Measurements from ENCODE around the gene SPACA5. TPM values are rescaled to one million over a fixed set of nuclear protein-coding genes. Genes with fewer than 3 reads are reported as not detected.
"Not testable (repeated sequence)": the region's sequence is repeated elsewhere in the genome, so short reads cannot be mapped to it uniquely, and the experiment has no call there.

SPACA5 gene
- total RNA-seq = not detected in 2 replicates
- polyA plus RNA-seq = not detected in 2 replicates
- not detected in 2 replicates for polyA plus RNA-seq (2011; cell fraction: cytosol; rRNA removed)
- polyA plus RNA-seq (2011; cell fraction: nucleus; rRNA removed) = not detected in 2 replicates
- polyA plus RNA-seq (2012) = not detected in 2 replicates
- not detected in 2 replicates for polyA minus RNA-seq
- not detected for polyA minus RNA-seq (2011; cell fraction: cytosol; rRNA and poly(A)+ RNA removed)
- polyA minus RNA-seq (2011; cell fraction: nucleus; rRNA and poly(A)+ RNA removed) = not detected in 2 replicates
- Bru-seq, nascent RNA = not detected
- BruChase-seq, experiment 1, labeled RNA remaining after a 6-hour chase = not detected
- BruChase-seq, experiment 2, labeled RNA remaining after a 2-hour chase = percentile 11 among the genes with signal in this experiment
- long read RNA-seq = 0 reads

GRCh38 chrX:48006688-48007087 is at the start of gene SPACA5:
Gene SPACA5, plus strand, starts transcription at chrX:48006988. Its CDS starts 815 bp downstream, at chrX:48007803.
- dilution Hi-C loops (cut with MboI; ENCODE audit: extremely low pct_ligation_motif_present, low sequenced_read_pairs); H3K79me2 ChIP-seq (ENCODE audit: control insufficient read depth, insufficient read depth, low read length); H4K20me1 ChIP-seq (replicated peaks; ENCODE audit: control insufficient read depth, extremely low read depth, insufficient read depth, low read length); H3K27me3 ChIP-seq (ENCODE audit: control insufficient read depth in 2 of 2, insufficient read depth in 2 of 2, low read length in 2 of 2); DNase-seq (ENCODE audit: low read depth, low spot score); H3K9me3 ChIP-seq (replicated peaks; ENCODE audit: control insufficient read depth, insufficient read depth, low read length); H2AFZ ChIP-seq (ENCODE audit: low read depth, low read length); H3K4me2 ChIP-seq (ENCODE audit: insufficient read depth, low read length); POLR2A ChIA-PET; H3K9ac ChIP-seq (replicated peaks; ENCODE audit: extremely low read depth, insufficient read depth, low read length); H3K4me1 ChIP-seq (ENCODE audit: control insufficient read depth, extremely low read depth, insufficient read depth, low read length); CTCF ChIA-PET; H3K27ac ChIP-seq (ENCODE audit: insufficient read depth, low read depth, low read length); H3K36me3 ChIP-seq (ENCODE audit: control insufficient read depth in 2 of 2, extremely low read depth in 1 of 2, insufficient read depth in 2 of 2, low read length in 2 of 2); H3K9me1 ChIP-seq (replicated peaks; ENCODE audit: control insufficient read depth, extremely low read depth, insufficient read depth, low read length); intact Hi-C loops (cut with micrococcal nuclease); FAIRE-seq; BruUV-seq (replicated peaks); H3K4me3 ChIP-seq (replicated peaks in 1 of 3; ENCODE audit: insufficient read depth in 1 of 3, low read depth in 1 of 3, low read length in 3 of 3): not testable (repeated sequence)

- intact Hi-C loops (cut with micrococcal nuclease); H3K27ac ChIP-seq (ENCODE audit: insufficient read depth, low read depth, low read length); H3K36me3 ChIP-seq (ENCODE audit: control insufficient read depth in 2 of 2, extremely low read depth in 1 of 2, insufficient read depth in 2 of 2, low read length in 2 of 2); H3K9ac ChIP-seq (replicated peaks; ENCODE audit: extremely low read depth, insufficient read depth, low read length); H2AFZ ChIP-seq (ENCODE audit: low read depth, low read length); dilution Hi-C loops (cut with MboI; ENCODE audit: extremely low pct_ligation_motif_present, low sequenced_read_pairs); H3K9me1 ChIP-seq (replicated peaks; ENCODE audit: control insufficient read depth, extremely low read depth, insufficient read depth, low read length); FAIRE-seq; H3K27me3 ChIP-seq (ENCODE audit: control insufficient read depth in 2 of 2, insufficient read depth in 2 of 2, low read length in 2 of 2); H3K4me2 ChIP-seq (ENCODE audit: insufficient read depth, low read length); POLR2A ChIA-PET; BruUV-seq (replicated peaks); H3K79me2 ChIP-seq (ENCODE audit: control insufficient read depth, insufficient read depth, low read length); H3K9me3 ChIP-seq (replicated peaks; ENCODE audit: control insufficient read depth, insufficient read depth, low read length); H3K4me3 ChIP-seq (replicated peaks in 1 of 3; ENCODE audit: insufficient read depth in 1 of 3, low read depth in 1 of 3, low read length in 3 of 3); H4K20me1 ChIP-seq (replicated peaks; ENCODE audit: control insufficient read depth, extremely low read depth, insufficient read depth, low read length); DNase-seq (ENCODE audit: low read depth, low spot score); CTCF ChIA-PET; H3K4me1 ChIP-seq (ENCODE audit: control insufficient read depth, extremely low read depth, insufficient read depth, low read length): not testable (repeated sequence)
These were observed 48.6 kb upstream of the SPACA5 start for GRCh38 chrX:47958206-47958605.
